DND-41 (cell line): Measurements from ENCODE around the gene NTNG2.

Experiments used
- ATAC-seq: fragments of 200-7000 bp; cut with Tn5 transposase; 3 replicates; pipeline ENCODE4 v1.9.1; 2021; ENCODE audit warnings: low read depth; ENCODE audit not compliant: insufficient read depth
- DNase-seq: peaks from one replicate; pipeline ENCODE4 v3.0.0-alpha.2; 2020
- H2AFZ ChIP-seq: 2 replicates; pipeline ENCODE4 v1.6.0; 2012; ENCODE audit warnings: low read depth, low read length
- H3K27ac ChIP-seq: 2 replicates; pipeline ENCODE4 v1.5.1; 2012; ENCODE audit warnings: low read length, inconsistent platforms
- H3K27me3 ChIP-seq: fragments of 200-600 bp; sonication (generic); 2 replicates; pipeline ENCODE4 v1.6.0; 2012; ENCODE audit warnings: low read length, mild to moderate bottlenecking, inconsistent platforms; ENCODE audit not compliant: insufficient read depth, poor library complexity
- H3K36me3 ChIP-seq: 2 replicates; pipeline ENCODE4 v1.5.1; 2012; ENCODE audit warnings: low read length, inconsistent platforms; ENCODE audit not compliant: insufficient read depth
- H3K4me1 ChIP-seq: 2 replicates; pipeline ENCODE4 v1.5.1; 2012; ENCODE audit warnings: mild to moderate bottlenecking, low read length; ENCODE audit not compliant: insufficient read depth
- H3K4me2 ChIP-seq: 2 replicates; pipeline ENCODE4 v1.6.0; 2012; ENCODE audit warnings: mild to moderate bottlenecking, moderate library complexity, low read length, inconsistent platforms; ENCODE audit not compliant: insufficient read depth
- H3K4me3 ChIP-seq, 2 experiments: fragments of 200-600 bp in 1 of 2; shearing (Covaris generic) in 1 of 2; 2 replicates each; pipeline ENCODE4 v1.5.1; 2012 to 2016; ENCODE audit warnings: inconsistent platforms in 2 of 2, low read length in 2 of 2, mild to moderate bottlenecking in 2 of 2, low read depth in 1 of 2, moderate library complexity in 1 of 2
- H3K79me2 ChIP-seq: 2 replicates; pipeline ENCODE4 v1.6.0; 2012; ENCODE audit warnings: low read length, inconsistent platforms; ENCODE audit not compliant: insufficient read depth
- H3K9ac ChIP-seq: 2 replicates; pipeline ENCODE4 v1.6.0; 2012; ENCODE audit warnings: low read depth, mild to moderate bottlenecking, inconsistent platforms, low read length, moderate library complexity
- H3K9me3 ChIP-seq: 2 replicates; pipeline ENCODE4 v1.5.1; 2012; ENCODE audit warnings: low read length, moderate library complexity, mild to moderate bottlenecking, inconsistent platforms; ENCODE audit not compliant: insufficient read depth, severe bottlenecking
- H4K20me1 ChIP-seq: 2 replicates; pipeline ENCODE4 v1.6.0; 2012; ENCODE audit warnings: low read length; ENCODE audit not compliant: insufficient read depth
- EZH2 ChIP-seq: IDR thresholded peaks from 3 replicates; pipeline ENCODE4 v1.6.1; 2012; ENCODE audit warnings: borderline replicate concordance, low read depth, mild to moderate bottlenecking, moderate library complexity, low read length, inconsistent platforms; ENCODE audit not compliant: severe bottlenecking
- TF ChIP-seq, protein P1 (sequence below): IDR thresholded peaks from 2 replicates; pipeline ENCODE4 v1.5.1; 2012; ENCODE audit warnings: borderline replicate concordance, low read length, moderate library complexity, mild to moderate bottlenecking; ENCODE audit not compliant: poor library complexity, severe bottlenecking; ENCODE audit errors: extremely low read depth

Gene NTNG2

DNA sequence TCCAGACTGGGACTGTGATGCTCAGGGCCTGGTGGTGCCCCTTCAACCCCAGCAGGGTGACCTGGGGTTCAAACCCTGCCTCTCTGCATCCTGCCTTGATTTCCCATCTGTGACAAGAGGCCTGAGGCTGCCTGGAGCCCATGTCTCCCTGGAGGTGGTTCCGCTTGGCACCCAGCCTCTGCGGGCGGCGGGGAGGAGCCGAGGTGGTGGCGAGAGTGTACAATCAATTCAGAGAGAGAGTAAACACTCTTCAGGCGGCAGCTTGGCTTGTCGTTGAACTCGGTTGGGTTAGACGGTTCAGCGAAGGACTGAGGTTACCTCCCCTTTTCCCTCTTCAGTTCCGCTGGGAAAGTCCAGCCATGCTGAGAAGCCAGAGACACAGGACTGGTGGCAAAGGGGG, 39.3 kb downstream of the NTNG2 start:
- TF ChIP-seq EZH2, result no peak
- Histone ChIP-seq H3K4me1 (no peaks in the 10 kb centered on the region), H3K27me3 (no peaks in the 10 kb centered on the region), H3K9me3 (no peaks in the 10 kb centered on the region), H3K4me2 (no peak overlapping the region), H3K4me3 (no peak overlapping the region), H3K79me2 (no peaks in the 10 kb centered on the region), H3K27ac (no peak overlapping the region), H4K20me1 (no peaks in the 10 kb centered on the region), H3K36me3 (no peaks in the 10 kb centered on the region), H3K9ac (no peak overlapping the region), H2AFZ (no peak overlapping the region)
- no peak for DNase-seq
- no peak for ATAC-seq

DNA sequence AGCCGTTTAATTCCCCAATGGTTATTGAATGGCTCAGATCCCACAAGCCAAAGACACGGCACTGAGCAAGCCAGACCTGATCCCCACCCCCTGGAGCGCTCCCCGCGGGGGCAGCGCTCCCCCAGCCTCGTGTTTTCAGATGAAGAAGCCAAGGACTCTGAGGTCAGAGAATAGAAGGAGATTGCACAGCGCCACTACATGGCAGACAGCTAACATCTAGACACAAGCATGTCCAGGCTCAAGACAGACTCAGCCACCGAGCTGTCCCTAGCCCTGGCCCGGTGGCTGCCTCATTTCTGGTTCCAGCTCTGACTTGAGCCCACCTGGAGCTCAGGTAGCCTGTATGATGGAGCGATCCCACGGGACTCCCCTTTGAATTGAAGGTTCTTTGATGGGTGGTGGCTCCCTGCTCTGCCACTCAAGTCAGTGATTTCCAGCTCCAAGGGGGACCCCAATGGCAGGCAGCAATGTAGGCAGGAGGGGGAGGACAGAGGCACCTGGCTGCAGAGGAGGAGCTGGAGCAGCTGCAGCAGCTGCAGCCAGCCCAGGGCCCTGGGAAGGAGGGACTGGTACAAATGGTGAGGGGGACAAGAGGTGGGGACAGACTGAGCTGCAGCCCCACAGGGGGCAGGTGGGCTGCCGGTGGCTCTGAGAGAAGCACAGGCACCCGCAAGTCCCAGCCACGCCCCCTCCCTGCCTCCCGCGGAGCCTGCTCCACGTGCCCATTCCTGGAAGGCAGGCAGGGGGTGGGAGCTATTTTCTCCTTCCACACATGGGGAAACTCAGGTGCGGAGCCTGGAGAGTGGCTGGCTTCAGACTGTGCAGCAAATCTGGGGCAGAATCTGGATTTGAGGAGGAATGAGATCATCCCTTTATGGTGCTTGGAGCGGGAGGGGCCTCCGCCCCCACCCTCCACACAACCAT, 40.2 kb downstream of the NTNG2 start:
- TF ChIP-seq EZH2, result no peak
- TF ChIP-seq, protein P1, sequence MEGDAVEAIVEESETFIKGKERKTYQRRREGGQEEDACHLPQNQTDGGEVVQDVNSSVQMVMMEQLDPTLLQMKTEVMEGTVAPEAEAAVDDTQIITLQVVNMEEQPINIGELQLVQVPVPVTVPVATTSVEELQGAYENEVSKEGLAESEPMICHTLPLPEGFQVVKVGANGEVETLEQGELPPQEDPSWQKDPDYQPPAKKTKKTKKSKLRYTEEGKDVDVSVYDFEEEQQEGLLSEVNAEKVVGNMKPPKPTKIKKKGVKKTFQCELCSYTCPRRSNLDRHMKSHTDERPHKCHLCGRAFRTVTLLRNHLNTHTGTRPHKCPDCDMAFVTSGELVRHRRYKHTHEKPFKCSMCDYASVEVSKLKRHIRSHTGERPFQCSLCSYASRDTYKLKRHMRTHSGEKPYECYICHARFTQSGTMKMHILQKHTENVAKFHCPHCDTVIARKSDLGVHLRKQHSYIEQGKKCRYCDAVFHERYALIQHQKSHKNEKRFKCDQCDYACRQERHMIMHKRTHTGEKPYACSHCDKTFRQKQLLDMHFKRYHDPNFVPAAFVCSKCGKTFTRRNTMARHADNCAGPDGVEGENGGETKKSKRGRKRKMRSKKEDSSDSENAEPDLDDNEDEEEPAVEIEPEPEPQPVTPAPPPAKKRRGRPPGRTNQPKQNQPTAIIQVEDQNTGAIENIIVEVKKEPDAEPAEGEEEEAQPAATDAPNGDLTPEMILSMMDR, result no peak
- H3K4me2 ChIP-seq, result no peak overlapping the region
- no peak for ATAC-seq
- H4K20me1 ChIP-seq, result no peaks in the 10 kb centered on the region
- H3K27me3 ChIP-seq, result no peaks in the 10 kb centered on the region
- H3K9ac ChIP-seq, result no peak overlapping the region
- no peaks in the 10 kb centered on the region for H3K9me3 ChIP-seq
- no peak overlapping the region for H3K4me3 ChIP-seq
- H3K27ac ChIP-seq, result no peak overlapping the region
- no peak for DNase-seq
- H3K36me3 ChIP-seq, result no peaks in the 10 kb centered on the region
- H2AFZ ChIP-seq, result no peak overlapping the region
- H3K79me2 ChIP-seq, result no peaks in the 10 kb centered on the region
- H3K4me1 ChIP-seq, result no peaks in the 10 kb centered on the region

DNA sequence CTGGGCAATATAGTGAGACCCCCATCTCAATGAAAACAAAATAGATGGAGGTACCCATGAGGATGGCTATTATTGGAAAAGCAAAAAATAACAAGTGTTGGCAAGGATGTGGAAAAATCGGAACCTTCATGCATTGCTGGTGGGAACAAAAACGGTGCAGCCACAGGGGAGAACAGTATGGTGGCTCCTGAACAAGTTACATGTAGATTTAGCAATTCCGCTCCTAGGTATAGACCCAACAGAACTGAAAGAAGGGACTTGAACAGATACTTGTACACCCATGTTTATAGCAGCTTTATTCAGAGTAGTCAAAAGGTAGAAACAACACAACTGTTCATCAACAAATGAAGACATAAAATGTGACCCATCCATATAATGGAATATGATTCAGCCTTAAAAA, 43.0 kb downstream of the NTNG2 start:
- no peak for ATAC-seq
- H3K4me3 ChIP-seq, result no peak overlapping the region
- no peak for TF ChIP-seq EZH2
- TF ChIP-seq, protein P1, result no peak
- no peaks in the 10 kb centered on the region for H3K4me1 ChIP-seq
- H2AFZ ChIP-seq, result no peak overlapping the region
- no peaks in the 10 kb centered on the region for H3K79me2 ChIP-seq
- no peak overlapping the region for H3K9ac ChIP-seq
- no peaks in the 10 kb centered on the region for H3K9me3 ChIP-seq
- DNase-seq, result no peak
- H3K27me3 ChIP-seq, result no peaks in the 10 kb centered on the region
- H3K36me3 ChIP-seq, result no peaks in the 10 kb centered on the region
- no peaks in the 10 kb centered on the region for H4K20me1 ChIP-seq
- H3K4me2 ChIP-seq, result no peak overlapping the region
- no peak overlapping the region for H3K27ac ChIP-seq

DNA sequence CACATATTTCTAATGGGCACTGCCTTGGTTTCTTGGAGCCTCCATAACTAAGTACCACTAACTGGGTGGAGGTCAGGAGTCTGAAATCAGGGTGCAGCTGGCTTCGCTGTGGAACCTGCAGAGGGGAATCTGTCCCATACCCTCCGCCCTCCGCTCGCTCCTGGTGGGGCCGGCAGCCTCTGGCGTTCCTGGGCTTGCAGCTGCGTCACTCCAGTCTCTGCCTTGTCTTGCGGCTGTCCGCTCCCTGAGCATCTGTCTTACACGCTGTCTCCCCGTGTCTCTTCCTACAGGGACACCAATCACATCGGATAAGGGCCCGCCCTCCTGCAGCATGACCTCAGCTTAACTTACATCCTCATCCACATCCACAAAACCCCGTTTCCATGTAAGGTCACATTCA, 45.4 kb downstream of the NTNG2 start:
- H2AFZ ChIP-seq, result no peak overlapping the region
- no peak overlapping the region for H3K4me2 ChIP-seq
- no peak for ATAC-seq
- DNase-seq, result no peak
- H3K4me3 ChIP-seq, result no peak overlapping the region
- no peaks in the 10 kb centered on the region for H3K9me3 ChIP-seq
- H3K4me1 ChIP-seq, result no peaks in the 10 kb centered on the region
- TF ChIP-seq, protein P1, result no peak
- TF ChIP-seq EZH2, result no peak
- H3K27me3 ChIP-seq, result no peaks in the 10 kb centered on the region
- H3K36me3 ChIP-seq, result no peaks in the 10 kb centered on the region
- no peak overlapping the region for H3K9ac ChIP-seq
- H3K27ac ChIP-seq, result no peak overlapping the region
- H3K79me2 ChIP-seq, result no peaks in the 10 kb centered on the region
- no peaks in the 10 kb centered on the region for H4K20me1 ChIP-seq
